CD14-positive monocyte (primary cell): ENCODE data around the gene DLL3. TPM values are rescaled to one million over a fixed set of nuclear protein-coding genes. Genes with fewer than 3 reads are reported as not detected.

ENCODE experiments used
- DNase-seq, 3 donors: peaks; one replicate each; pipeline ENCODE4 v3.0.0-alpha.2; 2011 to 2022
- H2AFZ ChIP-seq: 2 replicates; pipeline ENCODE4 v1.6.0; 2012; ENCODE audit warnings: mild to moderate bottlenecking, low read depth, low read length, inconsistent platforms; ENCODE audit not compliant: insufficient read depth, poor library complexity, severe bottlenecking
- H3K27ac ChIP-seq, 2 donors: 1 replicate in 1 of 2; 2 replicates in 1 of 2; pipeline ENCODE4 v1.5.1; 2012 to 2013; ENCODE audit warnings: low read length in 2 of 2, control low read depth in 1 of 2, inconsistent platforms in 1 of 2, low read depth in 1 of 2, mild to moderate bottlenecking in 1 of 2
- H3K27me3 ChIP-seq, 2 donors: one replicate each; pipeline versions ENCODE4 v1.6.0 to v1.6.1; 2011 to 2013; ENCODE audit warnings: low read length in 2 of 2; ENCODE audit not compliant: control insufficient read depth in 2 of 2, insufficient read depth in 2 of 2
- H3K36me3 ChIP-seq, 2 donors: replicated peaks in 1 of 2; 1 replicate in 1 of 2; 2 replicates in 1 of 2; pipeline versions ENCODE4 v1.5.1 to v1.6.1; 2012 to 2013; ENCODE audit warnings: low read length in 2 of 2, control low read depth in 1 of 2, inconsistent platforms in 1 of 2, mild to moderate bottlenecking in 1 of 2; ENCODE audit not compliant: insufficient read depth in 2 of 2, control insufficient read depth in 1 of 2
- H3K4me1 ChIP-seq, 2 donors: 1 replicate in 1 of 2; 2 replicates in 1 of 2; pipeline versions ENCODE4 v1.5.1 to v1.6.1; 2012 to 2013; ENCODE audit warnings: low read length in 2 of 2, control low read depth in 1 of 2, inconsistent platforms in 1 of 2, mild to moderate bottlenecking in 1 of 2, moderate library complexity in 1 of 2; ENCODE audit not compliant: insufficient read depth in 2 of 2, control insufficient read depth in 1 of 2
- H3K4me2 ChIP-seq: replicated peaks from 2 replicates; pipeline ENCODE3; 2012; ENCODE audit warnings: low read length, moderate library complexity, mild to moderate bottlenecking; ENCODE audit not compliant: poor library complexity, severe bottlenecking; ENCODE audit errors: extremely low read depth
- H3K4me3 ChIP-seq, 3 experiments: fragments of 200-600 bp in 1 of 3; sonication (generic) in 1 of 3; replicated peaks in 1 of 3; 1 replicate in 2 of 3; 2 replicates in 1 of 3; pipeline ENCODE4 v1.5.1; 2011 to 2013; ENCODE audit warnings: low read length in 3 of 3, mild to moderate bottlenecking in 3 of 3, control low read depth in 2 of 3, low read depth in 2 of 3, inconsistent platforms in 1 of 3, moderate library complexity in 1 of 3
- H3K79me2 ChIP-seq: 2 replicates; pipeline ENCODE4 v1.6.0; 2012; ENCODE audit warnings: mild to moderate bottlenecking, control low read depth, inconsistent platforms, low read length, moderate library complexity; ENCODE audit not compliant: insufficient read depth
- H3K9ac ChIP-seq: 2 replicates; pipeline ENCODE4 v1.6.0; 2017; ENCODE audit warnings: low read length, mild to moderate bottlenecking; ENCODE audit not compliant: insufficient read depth, poor library complexity, severe bottlenecking
- H3K9me3 ChIP-seq, 2 donors: replicated peaks in 1 of 2; 1 replicate in 1 of 2; 2 replicates in 1 of 2; pipeline versions ENCODE4 v1.5.1 to v1.6.1; 2012 to 2013; ENCODE audit warnings: low read length in 2 of 2, control low read depth in 1 of 2; ENCODE audit not compliant: control insufficient read depth in 1 of 2, insufficient read depth in 1 of 2
- H4K20me1 ChIP-seq: 2 replicates; pipeline ENCODE4 v1.6.0; 2012; ENCODE audit warnings: mild to moderate bottlenecking, low read length, control low read depth, moderate library complexity; ENCODE audit not compliant: insufficient read depth
- H3K27ac Mint-ChIP-seq, 7 donors: one replicate each; pipeline ENCODE4 v1.8.0; 2020; ENCODE audit warnings: mild to moderate bottlenecking in 7 of 7, mixed read lengths in 7 of 7, moderate library complexity in 6 of 7, inconsistent platforms in 2 of 7
- H3K27me3 Mint-ChIP-seq, 3 donors: one replicate each; pipeline ENCODE4 v1.8.0; 2021 to 2022; ENCODE audit warnings: low read depth in 3 of 3, mild to moderate bottlenecking in 3 of 3, mixed read lengths in 3 of 3, moderate library complexity in 3 of 3, inconsistent platforms in 1 of 3
- H3K36me3 Mint-ChIP-seq, 2 donors: one replicate each; pipeline ENCODE4 v1.8.0; 2020; ENCODE audit warnings: mixed read lengths in 2 of 2, inconsistent platforms in 1 of 2, mild to moderate bottlenecking in 1 of 2
- H3K4me1 Mint-ChIP-seq: one replicate; pipeline ENCODE4 v1.8.0; 2020; ENCODE audit warnings: mild to moderate bottlenecking, mixed read lengths
- H3K4me3 Mint-ChIP-seq, 2 donors: one replicate each; pipeline ENCODE4 v1.8.0; 2020; ENCODE audit warnings: mild to moderate bottlenecking in 2 of 2, mixed read lengths in 2 of 2, moderate library complexity in 1 of 2
- H3K9me3 Mint-ChIP-seq, 7 donors: one replicate each; pipeline ENCODE4 v1.8.0; 2020 to 2022; ENCODE audit warnings: mixed read lengths in 7 of 7, mild to moderate bottlenecking in 6 of 7, moderate library complexity in 6 of 7, inconsistent platforms in 2 of 7
- whole genome bisulfite sequencing: methylation state at CpG from one replicate; pipeline ENCODE4 v1.1.5; 2013; ENCODE audit warnings: missing lambda C conversion rate; ENCODE audit not compliant: insufficient coverage; 5-methylcytosine and 5-hydroxymethylcytosine counted together
- intact Hi-C, 2 donors: fragments of 100-400 bp; cut with micrococcal nuclease; formaldehyde crosslinking; loops; one replicate each; pipeline versions ENCODE4 v1.15.0 to v1.15.1; 2023
- polyA plus RNA-seq, 3 donors: library from polyadenylated mRNA; depleted of rRNA in 1 of 3; unstranded in 2 of 3; stranded (reverse) in 1 of 3; fragments of 300-500 nt in 2 of 3; fragments of >200 nt in 1 of 3; fragmentation: Illumina TruSeq in 2 of 3; gene quantifications; 1 replicate in 2 of 3; 2 replicates in 1 of 3; pipeline ENCODE4 v1.2.3, GENCODE V29; 2012 to 2021
- TF ChIP-seq, protein P1 (sequence below): fragments of 200-600 bp; IDR thresholded peaks from one replicate; pipeline ENCODE4 v1.8.0; 2022; ENCODE audit warnings: antibody characterized with exemption, mild to moderate bottlenecking

DLL3 gene
- polyA plus RNA-seq, 3 donors = not detected

GRCh38 chr19:39494661-39495060 is 4.1 kb upstream of the DLL3 start:
- Histone ChIP-seq H3K9ac (no peak overlapping the region), H2AFZ (no peak overlapping the region), H4K20me1 (no peaks in the 10 kb centered on the region), H3K4me1 (peaks cover 0 to 5% of the 10 kb centered on the region in 2 donors), H3K4me3 (no peak overlapping the region), H3K36me3 (peaks cover 12 to 19% of the 10 kb centered on the region in 2 donors), H3K79me2 (no peaks in the 10 kb centered on the region), H3K27me3 (peaks cover 19 to 32% of the 10 kb centered on the region in 2 donors), H3K27ac (no peak overlapping the region), H3K4me2 (no peak overlapping the region), H3K9me3 (peaks cover 0 to 7% of the 10 kb centered on the region in 2 donors)
- Mint-ChIP-seq H3K4me1 (peaks cover 8% of the 10 kb centered on the region), H3K4me3 (no peak overlapping the region), H3K36me3 (peaks cover 19 to 21% of the 10 kb centered on the region in 2 donors), H3K27me3 (peaks cover 38 to 44% (median 43%) of the 10 kb centered on the region in 3 donors), H3K9me3 (peaks cover 0 to 14% (median 3%) of the 10 kb centered on the region in 7 donors), H3K27ac (no peak overlapping the region)
- intact Hi-C loops = loop anchor here in 1 of 2 donors (10.0 kb wide), 1 partner anchor 180 kb away; no protein-coding TSS in a partner anchor
- TF ChIP-seq, protein P1, sequence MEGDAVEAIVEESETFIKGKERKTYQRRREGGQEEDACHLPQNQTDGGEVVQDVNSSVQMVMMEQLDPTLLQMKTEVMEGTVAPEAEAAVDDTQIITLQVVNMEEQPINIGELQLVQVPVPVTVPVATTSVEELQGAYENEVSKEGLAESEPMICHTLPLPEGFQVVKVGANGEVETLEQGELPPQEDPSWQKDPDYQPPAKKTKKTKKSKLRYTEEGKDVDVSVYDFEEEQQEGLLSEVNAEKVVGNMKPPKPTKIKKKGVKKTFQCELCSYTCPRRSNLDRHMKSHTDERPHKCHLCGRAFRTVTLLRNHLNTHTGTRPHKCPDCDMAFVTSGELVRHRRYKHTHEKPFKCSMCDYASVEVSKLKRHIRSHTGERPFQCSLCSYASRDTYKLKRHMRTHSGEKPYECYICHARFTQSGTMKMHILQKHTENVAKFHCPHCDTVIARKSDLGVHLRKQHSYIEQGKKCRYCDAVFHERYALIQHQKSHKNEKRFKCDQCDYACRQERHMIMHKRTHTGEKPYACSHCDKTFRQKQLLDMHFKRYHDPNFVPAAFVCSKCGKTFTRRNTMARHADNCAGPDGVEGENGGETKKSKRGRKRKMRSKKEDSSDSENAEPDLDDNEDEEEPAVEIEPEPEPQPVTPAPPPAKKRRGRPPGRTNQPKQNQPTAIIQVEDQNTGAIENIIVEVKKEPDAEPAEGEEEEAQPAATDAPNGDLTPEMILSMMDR = no peak
- WGBS = 100% methylated on average over 2 of the region's 5 CpGs
- no peak for DNase-seq

GRCh38 chr19:39496063-39496462 is 2.7 kb upstream of the DLL3 start:
- H3K79me2 ChIP-seq = no peaks in the 10 kb centered on the region
- TF ChIP-seq, protein P1 = no peak
- H3K4me3 ChIP-seq = no peak overlapping the region
- peaks cover 52 to 58% (median 57%) of the 10 kb centered on the region in 3 donors for H3K27me3 Mint-ChIP-seq
- peaks cover 30 to 46% of the 10 kb centered on the region in 2 donors for H3K27me3 ChIP-seq
- peaks cover 0 to 7% of the 10 kb centered on the region in 2 donors for H3K9me3 ChIP-seq
- no peak overlapping the region for H3K9ac ChIP-seq
- peaks cover 8% of the 10 kb centered on the region for H3K4me1 Mint-ChIP-seq
- H3K4me1 ChIP-seq = peaks cover 0 to 5% of the 10 kb centered on the region in 2 donors
- no peak overlapping the region for H2AFZ ChIP-seq
- H3K27ac Mint-ChIP-seq = no peak overlapping the region
- intact Hi-C loops = loop anchor here in 1 of 2 donors (10.0 kb wide), 1 partner anchor 179 kb away; no protein-coding TSS in a partner anchor
- H3K36me3 Mint-ChIP-seq = peaks cover 8 to 12% of the 10 kb centered on the region in 2 donors
- peaks cover 0 to 20% (median 3%) of the 10 kb centered on the region in 7 donors for H3K9me3 Mint-ChIP-seq
- no CpG with 5 or more reads among the region's 5 CpGs for WGBS
- DNase-seq = no peak
- peaks cover under 1 to 8% of the 10 kb centered on the region in 2 donors for H3K36me3 ChIP-seq
- H4K20me1 ChIP-seq = no peaks in the 10 kb centered on the region
- no peak overlapping the region for H3K4me3 Mint-ChIP-seq
- no peak overlapping the region for H3K27ac ChIP-seq
- no peak overlapping the region for H3K4me2 ChIP-seq
